ENCODE measurements around the gene PLIN4.

GRCh38 chr19:4487572-4487971 lies 30.7 kb downstream of the PLIN4 start:
- no peak for TF ChIP-seq CTCF (conservative IDR thresholded peaks at IDR 0.05 in 1 of 2, IDR thresholded peaks at IDR 0.05 in 1 of 2; ENCODE audit: low read depth in 1 of 2, low read length in 2 of 2)
- TF ChIP-seq EZH2 (IDR thresholded peaks at IDR 0.05; ENCODE audit: low read length, missing control alignments): no peak
